ENCODE results near the gene LDLRAD4.
A peak's percentile ranks its signal among the peaks of the same experiment; 100 is the strongest.

LDLRAD4 gene

DNA sequence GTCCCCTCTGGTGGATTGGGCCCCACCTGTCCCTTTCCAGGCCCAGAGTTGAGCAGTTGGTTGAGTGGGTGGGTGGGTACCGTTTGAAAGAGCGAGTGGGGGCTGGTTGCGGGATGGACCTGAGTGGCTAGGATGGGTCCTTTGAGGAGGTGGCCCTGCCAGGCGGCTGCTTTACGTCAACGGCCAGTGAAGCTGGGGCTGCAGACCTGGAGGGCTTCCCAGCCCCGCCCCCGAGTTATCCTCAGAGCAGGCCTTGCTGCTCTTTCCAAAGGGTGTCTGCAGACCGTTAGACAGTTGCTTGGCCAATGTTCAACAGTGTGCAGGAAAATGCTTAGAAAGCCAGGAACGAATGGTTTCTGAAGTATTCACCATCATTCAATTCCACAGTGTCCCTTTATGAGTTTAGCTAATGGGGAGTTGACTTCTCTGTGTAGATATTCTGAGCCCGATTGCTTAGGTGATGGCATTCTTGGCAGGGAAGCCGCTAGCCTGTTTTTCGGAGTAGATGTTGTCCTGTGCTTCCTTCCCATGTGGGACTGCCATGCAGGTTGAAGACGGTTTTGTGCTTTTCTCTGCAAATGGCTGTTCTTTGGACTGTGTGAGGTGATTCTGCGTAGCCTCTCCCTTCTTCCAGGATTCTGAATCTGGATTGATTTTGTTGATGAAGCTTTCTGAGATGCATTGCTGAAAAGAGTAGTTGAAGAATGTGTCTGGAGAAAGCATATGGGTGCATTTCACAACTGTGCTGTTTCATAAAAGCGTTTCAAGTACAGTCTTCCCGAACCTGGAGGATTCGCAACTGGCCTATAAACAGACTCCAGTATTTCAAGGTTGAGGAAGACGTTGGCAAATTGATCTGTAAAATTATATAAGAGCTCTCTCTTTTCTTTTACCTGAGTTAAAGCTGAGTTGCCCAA, 45.8 kb downstream of the LDLRAD4 start:
- peak overlapping the region; percentile 3 to 77 for H3K27ac ChIP-seq

DNA sequence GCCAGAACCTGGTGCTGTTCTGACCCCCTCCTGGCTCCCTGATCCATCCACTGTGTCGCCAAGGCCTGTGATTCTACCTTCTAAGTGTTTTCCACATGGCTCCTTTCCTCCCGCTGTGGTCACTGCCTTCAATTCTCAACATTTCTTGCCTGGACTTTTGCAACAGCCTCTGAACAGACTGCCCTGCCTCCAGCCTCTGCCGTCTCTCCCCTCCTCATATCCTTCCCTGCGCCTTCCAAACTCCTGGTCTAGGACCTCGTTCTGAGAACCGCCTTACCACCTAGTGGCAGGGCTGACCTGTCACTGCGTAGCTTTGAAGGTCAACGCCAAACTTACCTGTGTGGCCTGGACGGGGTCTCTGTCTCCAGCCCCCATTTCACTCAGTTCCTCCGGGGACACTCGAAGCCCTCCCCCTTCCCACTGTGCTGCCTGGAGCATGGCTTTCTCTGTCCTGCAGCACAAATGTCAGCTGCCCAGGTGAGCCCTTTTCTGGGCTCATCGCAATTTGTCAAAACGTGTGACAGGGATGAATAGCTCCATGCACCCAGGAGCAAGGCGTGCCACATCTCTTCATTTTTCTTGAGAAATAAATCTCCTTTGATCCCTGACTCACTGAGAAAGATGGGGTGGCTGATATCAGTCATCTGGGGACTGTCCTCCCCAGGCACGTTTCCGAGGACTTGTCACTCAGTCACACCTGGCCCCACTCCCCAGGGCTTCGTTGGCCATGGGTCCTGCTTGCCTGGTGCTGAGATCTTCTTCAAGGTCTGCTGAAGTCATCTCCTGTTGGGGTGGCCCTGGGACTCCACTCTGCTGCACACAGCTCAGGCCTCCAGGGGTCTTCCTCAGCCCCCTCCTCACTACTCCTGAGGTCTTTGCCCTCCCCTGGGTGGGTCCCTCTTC, 46.7 kb downstream of the LDLRAD4 start:
- H3K4me1 ChIP-seq, result peaks cover 17 to 99% (median 93%) of the 10 kb centered on the region in 4 donors

More for the DNA sequence above, 45.8 kb downstream of the LDLRAD4 start:
- no peaks in the 10 kb centered on the region for H3K27me3 ChIP-seq
- intact Hi-C loops (cut with DNase I; ENCODE audit: low total_unique reads), result loop anchor here (5.0 kb wide), 1 partner anchor 47 kb away; the partner anchor contains the start of gene LDLRAD4
- H3K36me3 ChIP-seq, result no peaks in the 10 kb centered on the region
- TF ChIP-seq, protein P1, sequence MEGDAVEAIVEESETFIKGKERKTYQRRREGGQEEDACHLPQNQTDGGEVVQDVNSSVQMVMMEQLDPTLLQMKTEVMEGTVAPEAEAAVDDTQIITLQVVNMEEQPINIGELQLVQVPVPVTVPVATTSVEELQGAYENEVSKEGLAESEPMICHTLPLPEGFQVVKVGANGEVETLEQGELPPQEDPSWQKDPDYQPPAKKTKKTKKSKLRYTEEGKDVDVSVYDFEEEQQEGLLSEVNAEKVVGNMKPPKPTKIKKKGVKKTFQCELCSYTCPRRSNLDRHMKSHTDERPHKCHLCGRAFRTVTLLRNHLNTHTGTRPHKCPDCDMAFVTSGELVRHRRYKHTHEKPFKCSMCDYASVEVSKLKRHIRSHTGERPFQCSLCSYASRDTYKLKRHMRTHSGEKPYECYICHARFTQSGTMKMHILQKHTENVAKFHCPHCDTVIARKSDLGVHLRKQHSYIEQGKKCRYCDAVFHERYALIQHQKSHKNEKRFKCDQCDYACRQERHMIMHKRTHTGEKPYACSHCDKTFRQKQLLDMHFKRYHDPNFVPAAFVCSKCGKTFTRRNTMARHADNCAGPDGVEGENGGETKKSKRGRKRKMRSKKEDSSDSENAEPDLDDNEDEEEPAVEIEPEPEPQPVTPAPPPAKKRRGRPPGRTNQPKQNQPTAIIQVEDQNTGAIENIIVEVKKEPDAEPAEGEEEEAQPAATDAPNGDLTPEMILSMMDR (IDR thresholded peaks at IDR 0.05), result no peak
- no peak overlapping the region for H3K4me3 ChIP-seq
- peaks cover 16 to 99% (median 93%) of the 10 kb centered on the region in 4 donors for H3K4me1 ChIP-seq
- no peaks in the 10 kb centered on the region for H3K9me3 ChIP-seq
- DNase-seq, result no peak

DNA sequence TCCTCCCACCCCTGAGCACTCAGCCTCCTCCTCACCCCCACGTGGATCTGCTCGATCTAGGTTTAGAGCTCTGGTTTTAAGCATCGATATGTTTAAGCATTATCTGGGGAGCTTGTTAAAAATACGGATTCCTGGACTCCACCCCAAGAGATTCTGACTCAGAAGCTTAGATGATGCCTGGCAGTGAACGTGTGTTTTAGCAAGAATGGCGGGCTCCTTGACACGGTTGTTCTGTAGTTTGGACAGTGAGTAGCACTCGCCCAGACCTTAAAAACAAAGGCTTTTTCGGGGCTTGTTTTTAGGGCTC, 47.3 kb downstream of the LDLRAD4 start:
- DNase-seq, result no peak
- no peaks in the 10 kb centered on the region for H3K27me3 ChIP-seq
- H3K36me3 ChIP-seq, result no peaks in the 10 kb centered on the region
- peaks cover 17 to 99% (median 89%) of the 10 kb centered on the region in 4 donors for H3K4me1 ChIP-seq
- H3K9me3 ChIP-seq, result no peaks in the 10 kb centered on the region
- peak overlapping the region; percentile 37 to 39 for H3K4me3 ChIP-seq
- H3K27ac ChIP-seq, result peak overlapping the region; percentile 69 to 79
- intact Hi-C loops (cut with DNase I; ENCODE audit: low total_unique reads), result no loop called here
- TF ChIP-seq, protein P1 (IDR thresholded peaks at IDR 0.05), result no peak

More for the DNA sequence above, 46.7 kb downstream of the LDLRAD4 start:
- no peaks in the 10 kb centered on the region for H3K36me3 ChIP-seq
- no peak overlapping the region for H3K4me3 ChIP-seq
- H3K9me3 ChIP-seq, result no peaks in the 10 kb centered on the region
- TF ChIP-seq, protein P1 (IDR thresholded peaks at IDR 0.05), result no peak
- H3K27me3 ChIP-seq, result no peaks in the 10 kb centered on the region
- intact Hi-C loops (cut with DNase I; ENCODE audit: low total_unique reads), result no loop called here
- DNase-seq, result no peak
- H3K27ac ChIP-seq, result peak overlapping the region; percentile 77 to 79

DNA sequence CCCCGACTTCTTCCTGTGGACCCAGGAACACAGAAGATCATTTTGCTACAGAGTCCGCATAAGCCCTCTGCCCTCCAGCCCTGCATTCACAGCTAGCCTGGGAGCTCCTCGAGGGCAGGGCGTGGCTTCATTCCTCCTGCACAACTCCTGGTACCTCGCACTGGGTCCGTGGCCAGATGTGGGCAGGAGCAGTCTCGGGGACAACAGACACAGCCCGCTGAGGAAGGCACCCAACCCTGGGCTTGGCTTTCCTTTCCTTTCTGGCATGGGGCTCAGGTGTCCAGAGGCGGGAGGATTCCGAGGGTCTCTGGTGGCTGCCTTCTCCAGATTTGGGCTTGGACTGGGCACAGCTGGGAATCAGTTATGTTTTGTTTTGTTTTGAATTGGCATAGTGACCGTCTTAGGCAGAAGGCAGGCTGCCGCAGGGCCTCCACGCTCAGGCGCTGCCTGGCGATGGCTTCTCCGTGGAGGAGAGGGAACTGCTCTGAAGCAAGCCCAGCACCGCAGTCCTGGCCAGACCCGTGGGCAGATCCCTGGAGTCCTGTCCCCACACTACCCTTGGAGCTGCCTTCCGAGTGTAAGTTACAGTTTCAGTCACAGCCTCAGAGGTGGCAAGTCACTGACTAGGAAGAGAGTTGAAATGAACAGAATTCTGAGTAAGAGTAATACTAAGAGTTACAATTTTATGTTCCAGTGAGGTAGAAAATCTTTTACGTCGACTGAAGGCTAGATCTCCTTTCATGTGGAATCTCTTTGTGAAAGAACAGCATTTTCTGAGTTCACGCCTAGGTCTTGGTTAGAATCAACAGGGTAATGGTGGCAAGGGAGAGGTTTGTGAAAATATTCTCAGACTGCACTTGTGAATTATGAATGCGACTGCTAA, 47.9 kb downstream of the LDLRAD4 start:
- H3K27ac ChIP-seq, result peak overlapping the region; percentile 69 to 79
- peaks cover 17 to 97% (median 85%) of the 10 kb centered on the region in 4 donors for H3K4me1 ChIP-seq
- TF ChIP-seq, protein P1 (IDR thresholded peaks at IDR 0.05), result no peak
- H3K36me3 ChIP-seq, result no peaks in the 10 kb centered on the region
- DNase-seq, result peak; percentile 64 to 90
- H3K4me3 ChIP-seq, result peak overlapping the region; percentile 37 to 39
- intact Hi-C loops (cut with DNase I; ENCODE audit: low total_unique reads), result no loop called here
- H3K9me3 ChIP-seq, result no peaks in the 10 kb centered on the region
- H3K27me3 ChIP-seq, result no peaks in the 10 kb centered on the region

DNA sequence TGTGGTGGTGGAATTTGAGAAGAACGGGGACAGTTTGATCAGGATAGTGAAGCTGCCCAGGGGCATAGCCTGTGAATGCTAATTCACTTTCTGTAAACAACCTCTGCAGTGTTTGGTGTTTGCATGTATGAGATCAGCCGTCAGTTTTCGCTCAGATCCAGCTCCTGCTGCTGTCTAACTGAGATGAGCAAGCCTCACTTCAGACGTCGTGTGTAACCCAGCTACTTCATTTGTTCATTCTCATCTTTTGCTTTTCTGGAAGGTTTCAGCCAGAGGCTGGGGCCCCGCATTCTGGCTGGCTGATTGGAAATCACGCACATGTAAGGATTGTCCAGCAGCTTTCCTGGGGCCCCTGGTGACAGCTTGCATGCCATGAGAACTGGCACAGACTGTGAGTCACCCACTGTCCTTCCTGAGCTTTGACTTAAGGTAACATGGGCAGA, 48.9 kb downstream of the LDLRAD4 start:
- Histone ChIP-seq H3K9me3 (no peaks in the 10 kb centered on the region), H3K4me1 (peaks cover 10 to 87% (median 77%) of the 10 kb centered on the region in 4 donors), H3K27ac (peak overlapping the region; percentile 69 to 79), H3K4me3 (no peak overlapping the region), H3K36me3 (no peaks in the 10 kb centered on the region), H3K27me3 (no peaks in the 10 kb centered on the region)
- DNase-seq, result no peak
- TF ChIP-seq, protein P1 (IDR thresholded peaks at IDR 0.05), result no peak
- intact Hi-C loops (cut with DNase I; ENCODE audit: low total_unique reads), result no loop called here

Measured in tibial artery (tissue), 4 donors.